GM19043 (cell line): Measurements from ENCODE around the gene ACBD6.
"Not testable (repeated sequence)": the region's sequence is repeated elsewhere in the genome, so short reads cannot be mapped to it uniquely, and the experiment has no call there.

Experiments used
- ATAC-seq: cut with Tn5 transposase; IDR thresholded peaks from one replicate; pipeline ENCODE4 v1.9.1; 2021; ENCODE audit warnings: low read depth; ENCODE audit not compliant: unreplicated experiment

Gene ACBD6

GRCh38 chr1:180497826-180498225 lies 4.6 kb downstream of the ACBD6 start:
- no peak for ATAC-seq

GRCh38 chr1:180494370-180494769 lies 8.0 kb downstream of the ACBD6 start:
- ATAC-seq, result no peak

- no peak for ATAC-seq
Measured at GRCh38 chr1:180489976-180490375, 12.4 kb downstream of the ACBD6 start.

- no peak for ATAC-seq
Measured at GRCh38 chr1:180489313-180489712, 13.1 kb downstream of the ACBD6 start.

GRCh38 chr1:180488661-180489060 lies 13.7 kb downstream of the ACBD6 start:
- ATAC-seq, result no peak

- no peak for ATAC-seq
Measured at GRCh38 chr1:180486092-180486491, 16.3 kb downstream of the ACBD6 start.

GRCh38 chr1:180484490-180484889 lies 17.9 kb downstream of the ACBD6 start:
- no peak for ATAC-seq

GRCh38 chr1:180482425-180483275 lies 19.7 kb downstream of the ACBD6 start:
- ATAC-seq, result no peak

GRCh38 chr1:180470031-180470430 lies 32.3 kb downstream of the ACBD6 start:
- ATAC-seq, result no peak

GRCh38 chr1:180468311-180468710 lies 34.1 kb downstream of the ACBD6 start:
- no peak for ATAC-seq

GRCh38 chr1:180462102-180462501 lies 40.3 kb downstream of the ACBD6 start:
- ATAC-seq, result no peak

- not testable (repeated sequence) for ATAC-seq
Measured at GRCh38 chr1:180461682-180462081, 40.7 kb downstream of the ACBD6 start.

GRCh38 chr1:180458807-180459206 lies 43.6 kb downstream of the ACBD6 start:
- ATAC-seq, result no peak

- no peak for ATAC-seq
Measured at GRCh38 chr1:180456191-180456590, 46.2 kb downstream of the ACBD6 start.

GRCh38 chr1:180451504-180451903 lies 50.9 kb downstream of the ACBD6 start:
- no peak for ATAC-seq

- ATAC-seq, result no peak
Measured at GRCh38 chr1:180444522-180444921, 57.9 kb downstream of the ACBD6 start.

GRCh38 chr1:180440335-180440734 lies 62.0 kb downstream of the ACBD6 start:
- no peak for ATAC-seq

- ATAC-seq, result no peak
Measured at GRCh38 chr1:180435566-180435965, 66.8 kb downstream of the ACBD6 start.

- ATAC-seq, result no peak
Measured at GRCh38 chr1:180433873-180434272, 68.5 kb downstream of the ACBD6 start.

- ATAC-seq, result no peak
Measured at GRCh38 chr1:180431683-180432082, 70.7 kb downstream of the ACBD6 start.

GRCh38 chr1:180428782-180429695 lies 73.3 kb downstream of the ACBD6 start:
- ATAC-seq, result no peak
